ENCODE measurements around the gene AMIGO3.
"Not testable (repeated sequence)": the region's sequence is repeated elsewhere in the genome, so short reads cannot be mapped to it uniquely, and the experiment has no call there.

DNA sequence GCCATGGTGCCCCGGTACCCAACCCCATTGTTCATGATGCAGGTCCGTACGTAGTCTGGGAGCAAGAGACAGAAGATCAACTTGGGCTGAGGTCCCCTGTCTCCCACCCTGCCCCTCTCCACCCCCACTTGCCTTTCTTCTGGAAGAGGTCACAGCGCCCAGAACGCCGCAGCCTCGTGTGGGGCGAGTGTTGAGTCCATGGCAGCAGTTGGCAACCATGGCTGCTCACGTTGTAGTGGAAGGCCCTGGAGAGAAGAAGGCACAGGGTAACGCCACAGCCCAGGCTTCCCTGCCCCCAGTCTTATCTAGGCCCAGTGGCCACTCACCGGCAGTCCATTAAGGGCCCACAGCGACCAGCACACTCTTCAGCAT is 32.1 kb downstream of the AMIGO3 start:
- TF ChIP-seq, protein P1, sequence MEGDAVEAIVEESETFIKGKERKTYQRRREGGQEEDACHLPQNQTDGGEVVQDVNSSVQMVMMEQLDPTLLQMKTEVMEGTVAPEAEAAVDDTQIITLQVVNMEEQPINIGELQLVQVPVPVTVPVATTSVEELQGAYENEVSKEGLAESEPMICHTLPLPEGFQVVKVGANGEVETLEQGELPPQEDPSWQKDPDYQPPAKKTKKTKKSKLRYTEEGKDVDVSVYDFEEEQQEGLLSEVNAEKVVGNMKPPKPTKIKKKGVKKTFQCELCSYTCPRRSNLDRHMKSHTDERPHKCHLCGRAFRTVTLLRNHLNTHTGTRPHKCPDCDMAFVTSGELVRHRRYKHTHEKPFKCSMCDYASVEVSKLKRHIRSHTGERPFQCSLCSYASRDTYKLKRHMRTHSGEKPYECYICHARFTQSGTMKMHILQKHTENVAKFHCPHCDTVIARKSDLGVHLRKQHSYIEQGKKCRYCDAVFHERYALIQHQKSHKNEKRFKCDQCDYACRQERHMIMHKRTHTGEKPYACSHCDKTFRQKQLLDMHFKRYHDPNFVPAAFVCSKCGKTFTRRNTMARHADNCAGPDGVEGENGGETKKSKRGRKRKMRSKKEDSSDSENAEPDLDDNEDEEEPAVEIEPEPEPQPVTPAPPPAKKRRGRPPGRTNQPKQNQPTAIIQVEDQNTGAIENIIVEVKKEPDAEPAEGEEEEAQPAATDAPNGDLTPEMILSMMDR (optimal IDR thresholded peaks at IDR 0.05 in 1 of 3, IDR thresholded peaks at IDR 0.05 in 1 of 3, conservative IDR thresholded peaks at IDR 0.05 in 1 of 3; ENCODE audit: extremely low read depth in 1 of 3, insufficient read depth in 2 of 3, low read length in 3 of 3) = not testable (repeated sequence)
- TF ChIP-seq EZH2 (IDR thresholded peaks at IDR 0.05; ENCODE audit: low read length) = not testable (repeated sequence)
